GM21619 (cell line): ENCODE data around the gene GPX7.

Experiments used
- ATAC-seq: cut with Tn5 transposase; IDR thresholded peaks from one replicate; pipeline ENCODE4 v1.9.1; 2021; ENCODE audit not compliant: unreplicated experiment

Gene GPX7

GRCh38 chr1:52628614-52629324 is 26.6 kb downstream of the GPX7 start:
- no peak for ATAC-seq

GRCh38 chr1:52629325-52629643 is 27.1 kb downstream of the GPX7 start:
- no peak for ATAC-seq

GRCh38 chr1:52629667-52630066 is 27.5 kb downstream of the GPX7 start:
- ATAC-seq, result no peak

GRCh38 chr1:52631759-52632331 is 29.7 kb downstream of the GPX7 start:
- no peak for ATAC-seq

GRCh38 chr1:52632732-52633290 is 30.6 kb downstream of the GPX7 start, which contains the start of gene SHISAL2A:
Gene SHISAL2A (plus strand): TSS chr1:52633168. CDS start chr1:52633494, 326 bp downstream.
- ATAC-seq, result no peak

GRCh38 chr1:52633291-52633754 is 31.2 kb downstream of the GPX7 start:
- no peak for ATAC-seq

- ATAC-seq, result no peak
These were observed 31.9 kb downstream of the GPX7 start for GRCh38 chr1:52634111-52634510.

- no peak for ATAC-seq
These were observed 33.3 kb downstream of the GPX7 start for GRCh38 chr1:52635321-52636089.

GRCh38 chr1:52636721-52637695 is 34.8 kb downstream of the GPX7 start:
- ATAC-seq, result peak; percentile 79

GRCh38 chr1:52637946-52638345 is 35.8 kb downstream of the GPX7 start:
- no peak for ATAC-seq

- no peak for ATAC-seq
These were observed 38.5 kb downstream of the GPX7 start for GRCh38 chr1:52640697-52641096.

- ATAC-seq, result no peak
These were observed 39.1 kb downstream of the GPX7 start for GRCh38 chr1:52641307-52641706.

- no peak for ATAC-seq
These were observed 43.1 kb downstream of the GPX7 start for GRCh38 chr1:52645261-52645660.

- ATAC-seq, result no peak
These were observed 49.7 kb downstream of the GPX7 start for GRCh38 chr1:52651904-52652303.

GRCh38 chr1:52653207-52653849 is 51.2 kb downstream of the GPX7 start:
- ATAC-seq, result no peak

- no peak for ATAC-seq
These were observed 51.9 kb downstream of the GPX7 start for GRCh38 chr1:52654063-52654462.

- ATAC-seq, result no peak
These were observed 55.5 kb downstream of the GPX7 start for GRCh38 chr1:52657702-52658101.
